ENCODE measurements around the gene EML6.

GRCh38 chr2:55017880-55018279, 294.4 kb downstream of the EML6 start:
- TF ChIP-seq CTCF (IDR thresholded peaks at IDR 0.05) = no peak
- no peak for TF ChIP-seq POLR2A (IDR thresholded peaks at IDR 0.05)
- TF ChIP-seq EP300 (IDR thresholded peaks at IDR 0.05) = no peak
- TF ChIP-seq POLR2AphosphoS5 (IDR thresholded peaks at IDR 0.05) = no peak
